ENCODE data around the gene NRXN3.

Gene NRXN3

GRCh38 chr14:79820866-79821535, 1650.8 kb downstream of the NRXN3 start:
- no peak for DNase-seq

GRCh38 chr14:79822034-79822433, 1651.9 kb downstream of the NRXN3 start:
- no peak for DNase-seq

- no peak for DNase-seq
Measured at GRCh38 chr14:79825046-79825521, 1654.9 kb downstream of the NRXN3 start.

- DNase-seq, result no peak
Measured at GRCh38 chr14:79826362-79826761, 1656.2 kb downstream of the NRXN3 start.

GRCh38 chr14:79829405-79830166, 1659.4 kb downstream of the NRXN3 start:
- no peak for DNase-seq

- no peak for DNase-seq
Measured at GRCh38 chr14:79831195-79831892, 1661.2 kb downstream of the NRXN3 start.

- DNase-seq, result peak; percentile 38
Measured at GRCh38 chr14:79833781-79834180, 1663.6 kb downstream of the NRXN3 start.

- DNase-seq, result peak; percentile 70
Measured at GRCh38 chr14:79834868-79835267, 1664.7 kb downstream of the NRXN3 start.

- DNase-seq, result no peak
Measured at GRCh38 chr14:79836577-79836976, 1666.4 kb downstream of the NRXN3 start.

GRCh38 chr14:79837699-79838098, 1667.5 kb downstream of the NRXN3 start:
- DNase-seq, result no peak

GRCh38 chr14:79840103-79840502, 1669.9 kb downstream of the NRXN3 start:
- no peak for DNase-seq

GRCh38 chr14:79840831-79841230, 1670.7 kb downstream of the NRXN3 start:
- DNase-seq, result no peak

- no peak for DNase-seq
Measured at GRCh38 chr14:79841433-79841832, 1671.3 kb downstream of the NRXN3 start.

- no peak for DNase-seq
Measured at GRCh38 chr14:79842270-79842669, 1672.1 kb downstream of the NRXN3 start.

GRCh38 chr14:79852950-79853744, 1683.0 kb downstream of the NRXN3 start:
- DNase-seq, result no peak

- DNase-seq, result peak; percentile 28
Measured at GRCh38 chr14:79855789-79856188, 1685.6 kb downstream of the NRXN3 start.

- DNase-seq, result no peak
Measured at GRCh38 chr14:79856381-79856780, 1686.2 kb downstream of the NRXN3 start.

- DNase-seq, result no peak
Measured at GRCh38 chr14:79861111-79861510, 1690.9 kb downstream of the NRXN3 start.

- no peak for DNase-seq
Measured at GRCh38 chr14:79862045-79862444, 1691.9 kb downstream of the NRXN3 start.

GRCh38 chr14:79871136-79871535, 1701.0 kb downstream of the NRXN3 start:
- DNase-seq, result no peak

GRCh38 chr14:79878229-79878628, 1708.1 kb downstream of the NRXN3 start:
- DNase-seq, result no peak

- DNase-seq, result no peak
Measured at GRCh38 chr14:79878785-79879184, 1708.6 kb downstream of the NRXN3 start.

- DNase-seq, result no peak
Measured at GRCh38 chr14:79881299-79881698, 1711.1 kb downstream of the NRXN3 start.
